Nucleus accumbens (tissue), 56 donors: ENCODE data around the gene CSMD2.
A peak's percentile ranks its signal among the peaks of the same experiment; 100 is the strongest.
"Not testable (repeated sequence)": the region's sequence is repeated elsewhere in the genome, so short reads cannot be mapped to it uniquely, and the experiment has no call there.

ENCODE experiments used
- DNase-seq, 56 donors: peaks; one replicate each; lab custom pipeline; 2025; lab: John Stamatoyannopoulos, UW

The CSMD2 gene

GRCh38 chr1:34164771-34165391 is at the start of gene CSMD2:
Gene CSMD2 (minus strand): TSS chr1:34165230. CDS start chr1:34165097, 133 bp downstream.
- DNase-seq = peak in 54 of 56 donors; percentile 16 to 90 (median 74)

- DNase-seq = no peak
These were observed 48.9 kb upstream of the CSMD2 start for GRCh38 chr1:34213956-34214355.

GRCh38 chr1:34212673-34213072 is 47.6 kb upstream of the CSMD2 start:
- DNase-seq = no peak

- DNase-seq = no peak
These were observed 34.9 kb upstream of the CSMD2 start for GRCh38 chr1:34199927-34200326.

GRCh38 chr1:34192621-34193020 is 27.6 kb upstream of the CSMD2 start:
- no peak for DNase-seq

- DNase-seq = no peak
These were observed 25.7 kb upstream of the CSMD2 start for GRCh38 chr1:34190692-34191091.

GRCh38 chr1:34188985-34189384 is 24.0 kb upstream of the CSMD2 start:
- DNase-seq = no peak

- no peak for DNase-seq
These were observed 23.4 kb upstream of the CSMD2 start for GRCh38 chr1:34188418-34188817.

- DNase-seq = no peak
These were observed 21.9 kb upstream of the CSMD2 start for GRCh38 chr1:34186741-34187494.

- DNase-seq = not testable (repeated sequence)
These were observed 18.4 kb upstream of the CSMD2 start for GRCh38 chr1:34183381-34183780.

- DNase-seq = no peak
These were observed 13.0 kb upstream of the CSMD2 start for GRCh38 chr1:34178072-34178471.

- DNase-seq = peak in 28 of 56 donors; percentile 2 to 57 (median 12)
These were observed 12.0 kb upstream of the CSMD2 start, which contains the start of gene C1orf94 for GRCh38 chr1:34176830-34177603. Gene C1orf94 (plus strand): TSS chr1:34176907. CDS start chr1:34177790, 883 bp downstream.

GRCh38 chr1:34175744-34176143 is 10.7 kb upstream of the CSMD2 start:
- no peak for DNase-seq

- DNase-seq = peak in 5 of 56 donors; percentile 27 to 63 (median 59)
These were observed 2.4 kb upstream of the CSMD2 start for GRCh38 chr1:34167389-34167788.

- peak in 54 of 56 donors; percentile 44 to 94 (median 82) for DNase-seq
These were observed 1.8 kb upstream of the CSMD2 start for GRCh38 chr1:34166625-34167361.

- DNase-seq = peak in 41 of 56 donors; percentile 27 to 87 (median 51)
These were observed 1.2 kb upstream of the CSMD2 start for GRCh38 chr1:34166191-34166624.

- peak in 26 of 56 donors; percentile 17 to 72 (median 41) for DNase-seq
These were observed 442 bp upstream of the CSMD2 start for GRCh38 chr1:34165422-34165921.

GRCh38 chr1:34163792-34164731 is 968 bp downstream of the CSMD2 start:
- DNase-seq = peak in 28 of 56 donors; percentile 3 to 62 (median 28)
